ENCODE results near the gene CYB561D2. TPM values are rescaled to one million over a fixed set of nuclear protein-coding genes. Genes with fewer than 3 reads are reported as not detected.

Gene CYB561D2
- total and polyA plus RNA-seq, 2 donors (not counting 3 experiments of a cell fraction or from before 2014, with no cell fraction given), result 13.6 to 46.0 TPM

DNA sequence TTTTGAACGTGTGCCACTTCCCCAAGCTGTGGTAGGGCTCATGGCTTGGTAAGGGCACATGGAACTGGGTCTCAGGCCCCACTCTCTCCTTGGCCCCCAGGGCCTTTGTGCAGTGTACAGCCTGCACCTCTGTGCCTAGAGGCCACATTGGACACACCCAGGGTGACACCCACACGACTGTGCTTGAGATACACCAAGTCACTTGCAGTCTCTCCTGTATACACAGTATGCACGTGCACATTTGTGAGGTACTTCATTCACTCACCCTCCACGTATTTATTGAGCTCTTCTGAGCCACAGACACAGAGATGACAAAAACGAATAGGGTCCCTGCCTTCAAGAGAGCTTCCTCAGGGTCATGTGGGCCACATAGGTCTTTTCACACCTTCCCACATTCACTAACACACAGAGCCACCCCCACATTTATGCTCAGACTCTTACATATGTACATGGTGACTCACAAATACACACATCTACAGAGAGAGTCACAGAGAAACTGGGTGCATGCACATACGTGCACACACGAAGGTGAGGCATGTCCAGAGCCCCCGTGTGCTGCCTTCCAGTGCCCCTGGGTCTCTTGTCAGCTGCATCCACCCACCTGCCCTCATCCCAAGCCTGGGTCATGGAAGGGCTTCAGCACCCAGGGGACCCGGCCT, 18.5 kb downstream of the CYB561D2 start:
- H3K4me3 ChIP-seq (replicated peaks in 1 of 3; ENCODE audit: insufficient read depth in 1 of 3, low read depth in 1 of 3, low read length in 3 of 3), result no peak overlapping the region
- H3K4me2 ChIP-seq (ENCODE audit: insufficient read depth, low read length), result no peak overlapping the region
- no peaks in the 10 kb centered on the region for H3K9me1 ChIP-seq (replicated peaks; ENCODE audit: control insufficient read depth, extremely low read depth, insufficient read depth, low read length)
- no peaks in the 10 kb centered on the region for H4K20me1 ChIP-seq (replicated peaks; ENCODE audit: control insufficient read depth, extremely low read depth, insufficient read depth, low read length)
- BruUV-seq (replicated peaks), result no TSS peak
- dilution Hi-C loops (cut with MboI; ENCODE audit: extremely low pct_ligation_motif_present, low sequenced_read_pairs), result no loop called here
- H3K9ac ChIP-seq (replicated peaks; ENCODE audit: extremely low read depth, insufficient read depth, low read length), result no peak overlapping the region
- peaks cover 3 to 5% of the 10 kb centered on the region in 2 experiments for H3K27me3 ChIP-seq (ENCODE audit: control insufficient read depth in 2 of 2, insufficient read depth in 2 of 2, low read length in 2 of 2)
- FAIRE-seq (no peak), DNase-seq (ENCODE audit: low read depth, low spot score) (no peak)
- POLR2A ChIA-PET, result no interaction called here
- no peak overlapping the region for H3K27ac ChIP-seq (ENCODE audit: insufficient read depth, low read depth, low read length)
- CTCF ChIA-PET, result interaction anchor here (3.7 kb wide), 1 partner anchor 174 kb away, joined by 77 read pairs; no protein-coding TSS in a partner anchor
- no peaks in the 10 kb centered on the region for H3K36me3 ChIP-seq (ENCODE audit: control insufficient read depth in 2 of 2, extremely low read depth in 1 of 2, insufficient read depth in 2 of 2, low read length in 2 of 2)
- H3K9me3 ChIP-seq (replicated peaks; ENCODE audit: control insufficient read depth, insufficient read depth, low read length), result no peaks in the 10 kb centered on the region
- H2AFZ ChIP-seq (ENCODE audit: low read depth, low read length), result no peak overlapping the region
- intact Hi-C loops (cut with micrococcal nuclease), result no loop called here
- no peaks in the 10 kb centered on the region for H3K79me2 ChIP-seq (ENCODE audit: control insufficient read depth, insufficient read depth, low read length)
- peaks cover 4% of the 10 kb centered on the region for H3K4me1 ChIP-seq (ENCODE audit: control insufficient read depth, extremely low read depth, insufficient read depth, low read length)
- TF ChIP-seq POLR2AphosphoS5 (IDR thresholded peaks at IDR 0.05; ENCODE audit: insufficient read depth, low read depth, low read length) (no peak), EZH2 (IDR thresholded peaks at IDR 0.05; ENCODE audit: borderline replicate concordance, low read depth, low read length, severe bottlenecking) (no peak), FOS (IDR thresholded peaks at IDR 0.05; ENCODE audit: borderline replicate concordance, insufficient read depth, low read length) (no peak), GATA2 (IDR thresholded peaks at IDR 0.05; ENCODE audit: insufficient read depth, insufficient read length, low read depth, low read length) (no peak), POLR2A (IDR thresholded peaks at IDR 0.05; ENCODE audit: low read depth, low read length) (no peak), MYC (IDR thresholded peaks at IDR 0.05; ENCODE audit: low read depth, low read length) (no peak), JUN (IDR thresholded peaks at IDR 0.05; ENCODE audit: borderline replicate concordance, insufficient read depth, insufficient read length, low read depth) (no peak)
- TF ChIP-seq, protein P1, sequence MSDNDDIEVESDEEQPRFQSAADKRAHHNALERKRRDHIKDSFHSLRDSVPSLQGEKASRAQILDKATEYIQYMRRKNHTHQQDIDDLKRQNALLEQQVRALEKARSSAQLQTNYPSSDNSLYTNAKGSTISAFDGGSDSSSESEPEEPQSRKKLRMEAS (IDR thresholded peaks at IDR 0.05; ENCODE audit: insufficient read depth, insufficient read length), result no peak
- TF ChIP-seq, protein P2, sequence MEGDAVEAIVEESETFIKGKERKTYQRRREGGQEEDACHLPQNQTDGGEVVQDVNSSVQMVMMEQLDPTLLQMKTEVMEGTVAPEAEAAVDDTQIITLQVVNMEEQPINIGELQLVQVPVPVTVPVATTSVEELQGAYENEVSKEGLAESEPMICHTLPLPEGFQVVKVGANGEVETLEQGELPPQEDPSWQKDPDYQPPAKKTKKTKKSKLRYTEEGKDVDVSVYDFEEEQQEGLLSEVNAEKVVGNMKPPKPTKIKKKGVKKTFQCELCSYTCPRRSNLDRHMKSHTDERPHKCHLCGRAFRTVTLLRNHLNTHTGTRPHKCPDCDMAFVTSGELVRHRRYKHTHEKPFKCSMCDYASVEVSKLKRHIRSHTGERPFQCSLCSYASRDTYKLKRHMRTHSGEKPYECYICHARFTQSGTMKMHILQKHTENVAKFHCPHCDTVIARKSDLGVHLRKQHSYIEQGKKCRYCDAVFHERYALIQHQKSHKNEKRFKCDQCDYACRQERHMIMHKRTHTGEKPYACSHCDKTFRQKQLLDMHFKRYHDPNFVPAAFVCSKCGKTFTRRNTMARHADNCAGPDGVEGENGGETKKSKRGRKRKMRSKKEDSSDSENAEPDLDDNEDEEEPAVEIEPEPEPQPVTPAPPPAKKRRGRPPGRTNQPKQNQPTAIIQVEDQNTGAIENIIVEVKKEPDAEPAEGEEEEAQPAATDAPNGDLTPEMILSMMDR (IDR thresholded peaks at IDR 0.05; ENCODE audit: extremely low read depth in 1 of 2, insufficient read depth in 1 of 2, low read depth in 1 of 2, low read length in 2 of 2), result no peak
